Measurements from ENCODE around the gene CLMP. TPM values are rescaled to one million over a fixed set of nuclear protein-coding genes. Genes with fewer than 3 reads are reported as not detected.
A peak's percentile ranks its signal among the peaks of the same experiment; 100 is the strongest.

Gene CLMP
- total and polyA plus RNA-seq, 9 of the 15 experiments (the other 6 are each of a cell fraction or from before 2014, with no cell fraction given), result 0.02 to 0.15 (median 0.03) TPM; not detected in 6

DNA sequence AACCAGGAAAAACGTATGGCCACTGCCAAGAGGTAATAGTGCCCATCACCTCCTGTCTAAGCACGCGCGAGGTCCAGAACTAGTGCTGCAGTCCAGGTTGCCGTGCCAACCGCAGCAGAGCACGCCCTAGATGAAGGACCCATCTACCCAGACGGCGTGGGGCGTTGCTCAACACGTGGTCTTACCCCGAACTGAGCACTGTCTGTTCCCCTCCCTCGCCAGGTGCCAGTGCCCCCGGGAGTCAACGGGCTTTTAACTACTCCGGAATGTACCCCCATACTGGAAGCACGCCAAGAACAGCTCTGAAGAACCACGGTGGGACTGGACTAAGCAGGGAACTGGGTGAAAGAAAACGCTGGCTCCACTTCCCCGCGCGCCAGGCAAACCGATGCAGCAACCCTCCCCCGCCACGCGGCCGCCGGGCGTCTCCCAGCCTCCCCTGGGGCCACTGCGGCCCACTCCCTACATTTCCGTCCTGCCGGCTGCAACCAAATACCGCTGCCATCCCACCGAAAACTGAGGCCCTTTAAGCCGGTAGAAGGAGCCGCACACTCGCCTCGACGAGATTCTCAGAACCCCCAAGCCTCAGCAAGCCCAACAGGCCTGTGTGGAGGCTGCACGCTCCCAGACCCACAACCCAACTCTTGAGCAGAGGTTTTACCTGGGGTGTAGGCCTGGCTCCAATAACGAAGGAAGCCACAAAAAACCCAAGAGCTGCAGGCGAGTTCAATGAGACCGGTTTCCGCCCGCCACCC, 133.5 kb downstream of the CLMP start, which contains the start of gene HSPA8 (continued):
- TF ChIP-seq GTF2E2 (tag; IDR thresholded peaks at IDR 0.05) (0 out of 2 replicates have a peak, but pooled peaks have one; percentile 17), MLLT1 (IDR thresholded peaks at IDR 0.05) (peak; percentile 23 to 58; a peak in 2 of 4 replicates), CREB5 (CRISPR knock-in tag; IDR thresholded peaks at IDR 0.05) (no peak), PML (IDR thresholded peaks at IDR 0.05; ENCODE audit: low read length) (peak; percentile 86), NFRKB (IDR thresholded peaks at IDR 0.05; ENCODE audit: low read depth) (no peak), OTX1 (CRISPR knock-in tag; IDR thresholded peaks at IDR 0.05) (no peak), KLF10 (CRISPR knock-in tag; IDR thresholded peaks at IDR 0.05) (no peak), RHOXF2B (CRISPR knock-in tag; conservative IDR thresholded peaks at IDR 0.05) (no peak), CBX1 (IDR thresholded peaks at IDR 0.05; ENCODE audit: low read depth) (peak; percentile 24; the same call in 1 of the 2 replicates)
- TF ChIP-seq, protein P1, sequence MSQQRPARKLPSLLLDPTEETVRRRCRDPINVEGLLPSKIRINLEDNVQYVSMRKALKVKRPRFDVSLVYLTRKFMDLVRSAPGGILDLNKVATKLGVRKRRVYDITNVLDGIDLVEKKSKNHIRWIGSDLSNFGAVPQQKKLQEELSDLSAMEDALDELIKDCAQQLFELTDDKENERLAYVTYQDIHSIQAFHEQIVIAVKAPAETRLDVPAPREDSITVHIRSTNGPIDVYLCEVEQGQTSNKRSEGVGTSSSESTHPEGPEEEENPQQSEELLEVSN (IDR thresholded peaks at IDR 0.05; ENCODE audit: borderline replicate concordance in 1 of 2, extremely low read depth in 1 of 2, insufficient read depth in 1 of 2, insufficient read length in 1 of 2, low read depth in 1 of 2, low read length in 1 of 2, poor library complexity in 1 of 2, severe bottlenecking in 1 of 2), result no peak

Data from K562 (cell line).